Head of caudate nucleus (tissue), 42 donors: Measurements from ENCODE around the gene PLEKHB2.
"Not testable (repeated sequence)": the region's sequence is repeated elsewhere in the genome, so short reads cannot be mapped to it uniquely, and the experiment has no call there.

Experiments used
- DNase-seq, 42 donors: peaks; one replicate each; pipeline versions ENCODE4 v3.0.0 to v3.0.0-alpha.2; 2020 to 2021; ENCODE audit warnings: mixed read lengths in 7 of 42
- intact Hi-C: fragments of 100-400 bp; cut with DNase I; formaldehyde crosslinking; loops from one replicate; pipeline ENCODE4 v1.15.0; 2022

PLEKHB2 gene

GRCh38 chr2:131165562-131165961 lies 60.4 kb downstream of the PLEKHB2 start:
- intact Hi-C loops, DNase-seq: not testable (repeated sequence)

DNA sequence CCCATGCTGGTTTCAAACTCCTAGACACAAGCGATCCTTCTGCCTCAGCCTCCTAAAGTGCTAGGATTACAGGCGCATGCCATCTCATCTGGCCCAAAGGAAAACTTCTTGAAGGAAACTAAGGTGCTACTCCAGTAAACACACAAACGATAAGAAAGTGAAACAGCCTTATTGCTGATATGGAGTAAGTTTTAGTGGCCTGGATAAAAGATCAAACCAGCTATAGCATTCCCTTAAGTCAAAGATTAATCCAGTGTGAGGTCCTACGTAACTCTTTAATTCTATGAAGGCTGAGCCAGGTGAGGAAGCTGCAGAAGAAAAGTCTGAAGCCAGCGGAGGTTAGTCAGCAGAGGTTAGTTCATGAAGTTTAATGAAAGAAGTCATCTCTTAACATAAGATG lies 63.4 kb downstream of the PLEKHB2 start:
- intact Hi-C loops: no loop called here
- no peak for DNase-seq

- intact Hi-C loops, DNase-seq: not testable (repeated sequence)
Observed at GRCh38 chr2:131178050-131178449, 72.9 kb downstream of the PLEKHB2 start.

GRCh38 chr2:131178721-131179418 lies 73.7 kb downstream of the PLEKHB2 start:
- DNase-seq, intact Hi-C loops: not testable (repeated sequence)

- DNase-seq, intact Hi-C loops: not testable (repeated sequence)
Observed at GRCh38 chr2:131181451-131181850, 76.3 kb downstream of the PLEKHB2 start.

DNA sequence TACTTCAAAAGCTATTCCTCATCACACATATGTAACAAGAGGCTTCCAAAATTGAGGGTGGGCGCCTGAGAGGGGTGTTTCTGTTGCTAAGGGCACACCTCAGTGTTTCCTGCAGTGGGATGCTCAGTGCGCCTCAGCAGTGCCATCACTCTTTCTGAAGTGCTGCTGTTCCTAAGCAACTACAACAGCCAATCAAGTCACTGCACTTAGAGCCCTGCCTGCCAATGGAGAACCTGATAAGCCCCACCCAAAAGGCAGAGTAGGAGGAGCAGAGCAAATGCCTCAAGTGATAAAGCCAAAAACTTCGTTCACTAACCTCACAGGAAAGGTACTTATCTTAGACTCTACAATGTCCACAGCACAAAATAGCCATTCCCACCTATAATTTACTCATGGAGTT lies 88.3 kb downstream of the PLEKHB2 start:
- DNase-seq: peak in 33 of 42 donors; percentile 4 to 80 (median 41)
- intact Hi-C loops: not testable (repeated sequence)

DNA sequence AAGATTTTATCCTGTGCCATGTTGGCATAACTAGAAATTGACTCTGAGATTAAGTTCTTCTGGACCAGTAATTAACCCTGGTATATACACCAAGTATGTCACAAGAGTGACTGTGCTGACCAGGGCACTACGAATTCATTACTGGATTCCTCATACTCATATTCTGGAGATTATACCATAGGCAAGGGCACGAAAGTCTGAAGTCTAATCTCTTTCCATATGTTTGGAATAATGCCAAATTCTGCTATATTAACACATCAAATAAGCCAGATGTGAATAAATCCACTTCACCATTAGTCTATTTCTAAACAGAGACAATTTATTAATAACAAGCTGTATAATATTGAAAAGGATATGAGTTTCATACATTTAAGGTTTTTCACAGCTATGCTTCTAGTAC lies 91.0 kb downstream of the PLEKHB2 start:
- intact Hi-C loops, DNase-seq: not testable (repeated sequence)
